ENCODE measurements around the gene EXOSC1.

EXOSC1 gene

GRCh38 chr10:97456034-97456685 is 10.4 kb upstream of the EXOSC1 start:
- H3K9ac ChIP-seq (ENCODE audit: low read length), result no peak overlapping the region
- H3K27me3 ChIP-seq (ENCODE audit: control insufficient read depth, insufficient read depth, low read length), result no peaks in the 10 kb centered on the region
- H3K36me3 ChIP-seq (ENCODE audit: control insufficient read depth, insufficient read depth, low read length), result peaks cover 23% of the 10 kb centered on the region
- H3K4me3 ChIP-seq (ENCODE audit: low read length), result no peak overlapping the region
- no peaks in the 10 kb centered on the region for H3K9me3 ChIP-seq (ENCODE audit: control insufficient read depth, low read length)
- peaks cover 8% of the 10 kb centered on the region for H3K4me1 ChIP-seq (ENCODE audit: control insufficient read depth, insufficient read depth, low read length)

- H3K36me3 ChIP-seq (ENCODE audit: control insufficient read depth, insufficient read depth, low read length), result peaks cover 19% of the 10 kb centered on the region
- no peak overlapping the region for H3K9ac ChIP-seq (ENCODE audit: low read length)
- no peaks in the 10 kb centered on the region for H3K27me3 ChIP-seq (ENCODE audit: control insufficient read depth, insufficient read depth, low read length)
Measured at GRCh38 chr10:97454330-97455036, 8.7 kb upstream of the EXOSC1 start.

GRCh38 chr10:97452352-97452751 is 6.5 kb upstream of the EXOSC1 start:
- Histone ChIP-seq H3K36me3 (ENCODE audit: control insufficient read depth, insufficient read depth, low read length) (peaks cover 7% of the 10 kb centered on the region), H3K4me1 (ENCODE audit: control insufficient read depth, insufficient read depth, low read length) (peaks cover 19% of the 10 kb centered on the region)

More at GRCh38 chr10:97454330-97455036, 8.7 kb upstream of the EXOSC1 start:
- Histone ChIP-seq H3K4me3 (ENCODE audit: low read length) (no peak overlapping the region), H3K9me3 (ENCODE audit: control insufficient read depth, low read length) (no peaks in the 10 kb centered on the region), H3K4me1 (ENCODE audit: control insufficient read depth, insufficient read depth, low read length) (peaks cover 8% of the 10 kb centered on the region)

GRCh38 chr10:97451605-97452004 is 5.8 kb upstream of the EXOSC1 start:
- Histone ChIP-seq H3K36me3 (ENCODE audit: control insufficient read depth, insufficient read depth, low read length) (peaks cover 2% of the 10 kb centered on the region), H3K9me3 (ENCODE audit: control insufficient read depth, low read length) (no peaks in the 10 kb centered on the region), H3K27me3 (ENCODE audit: control insufficient read depth, insufficient read depth, low read length) (no peaks in the 10 kb centered on the region), H3K9ac (ENCODE audit: low read length) (no peak overlapping the region), H3K4me3 (ENCODE audit: low read length) (no peak overlapping the region), H3K4me1 (ENCODE audit: control insufficient read depth, insufficient read depth, low read length) (peaks cover 23% of the 10 kb centered on the region)

More at GRCh38 chr10:97452352-97452751, 6.5 kb upstream of the EXOSC1 start:
- no peaks in the 10 kb centered on the region for H3K27me3 ChIP-seq (ENCODE audit: control insufficient read depth, insufficient read depth, low read length)
- no peak overlapping the region for H3K4me3 ChIP-seq (ENCODE audit: low read length)
- H3K9ac ChIP-seq (ENCODE audit: low read length), result no peak overlapping the region
- H3K9me3 ChIP-seq (ENCODE audit: control insufficient read depth, low read length), result no peaks in the 10 kb centered on the region

- H3K36me3 ChIP-seq (ENCODE audit: control insufficient read depth, insufficient read depth, low read length), result no peaks in the 10 kb centered on the region
- H3K27me3 ChIP-seq (ENCODE audit: control insufficient read depth, insufficient read depth, low read length), result no peaks in the 10 kb centered on the region
- no peak overlapping the region for H3K9ac ChIP-seq (ENCODE audit: low read length)
- no peaks in the 10 kb centered on the region for H3K9me3 ChIP-seq (ENCODE audit: control insufficient read depth, low read length)
- H3K4me1 ChIP-seq (ENCODE audit: control insufficient read depth, insufficient read depth, low read length), result peaks cover 23% of the 10 kb centered on the region
- no peak overlapping the region for H3K4me3 ChIP-seq (ENCODE audit: low read length)
Measured at GRCh38 chr10:97450828-97451227, 5.0 kb upstream of the EXOSC1 start.

- no peaks in the 10 kb centered on the region for H3K27me3 ChIP-seq (ENCODE audit: control insufficient read depth, insufficient read depth, low read length)
Measured at GRCh38 chr10:97445357-97445721, 467 bp downstream of the EXOSC1 start.

GRCh38 chr10:97444212-97444611 is 1.6 kb downstream of the EXOSC1 start:
- H3K9ac ChIP-seq (ENCODE audit: low read length), result no peak overlapping the region
- H3K27me3 ChIP-seq (ENCODE audit: control insufficient read depth, insufficient read depth, low read length), result no peaks in the 10 kb centered on the region
- H3K9me3 ChIP-seq (ENCODE audit: control insufficient read depth, low read length), result no peaks in the 10 kb centered on the region
- no peaks in the 10 kb centered on the region for H3K36me3 ChIP-seq (ENCODE audit: control insufficient read depth, insufficient read depth, low read length)
- H3K4me3 ChIP-seq (ENCODE audit: low read length), result no peak overlapping the region
- H3K4me1 ChIP-seq (ENCODE audit: control insufficient read depth, insufficient read depth, low read length), result peaks cover 23% of the 10 kb centered on the region

More at GRCh38 chr10:97445357-97445721, 467 bp downstream of the EXOSC1 start:
- Histone ChIP-seq H3K9me3 (ENCODE audit: control insufficient read depth, low read length) (no peaks in the 10 kb centered on the region), H3K36me3 (ENCODE audit: control insufficient read depth, insufficient read depth, low read length) (no peaks in the 10 kb centered on the region), H3K4me3 (ENCODE audit: low read length) (peak overlapping the region; percentile 54), H3K9ac (ENCODE audit: low read length) (peak overlapping the region; percentile 51), H3K4me1 (ENCODE audit: control insufficient read depth, insufficient read depth, low read length) (peaks cover 23% of the 10 kb centered on the region)

- H3K4me3 ChIP-seq (ENCODE audit: low read length), result no peak overlapping the region
- no peaks in the 10 kb centered on the region for H3K36me3 ChIP-seq (ENCODE audit: control insufficient read depth, insufficient read depth, low read length)
- no peaks in the 10 kb centered on the region for H3K27me3 ChIP-seq (ENCODE audit: control insufficient read depth, insufficient read depth, low read length)
- H3K4me1 ChIP-seq (ENCODE audit: control insufficient read depth, insufficient read depth, low read length), result peaks cover 12% of the 10 kb centered on the region
- H3K9me3 ChIP-seq (ENCODE audit: control insufficient read depth, low read length), result no peaks in the 10 kb centered on the region
- H3K9ac ChIP-seq (ENCODE audit: low read length), result no peak overlapping the region
Measured at GRCh38 chr10:97442277-97442676, 3.5 kb downstream of the EXOSC1 start.

GRCh38 chr10:97435211-97435610 is 10.6 kb downstream of the EXOSC1 start:
- Histone ChIP-seq H3K9me3 (ENCODE audit: control insufficient read depth, low read length) (no peaks in the 10 kb centered on the region), H3K4me1 (ENCODE audit: control insufficient read depth, insufficient read depth, low read length) (no peaks in the 10 kb centered on the region), H3K4me3 (ENCODE audit: low read length) (no peak overlapping the region), H3K36me3 (ENCODE audit: control insufficient read depth, insufficient read depth, low read length) (no peaks in the 10 kb centered on the region), H3K27me3 (ENCODE audit: control insufficient read depth, insufficient read depth, low read length) (no peaks in the 10 kb centered on the region), H3K9ac (ENCODE audit: low read length) (no peak overlapping the region)

GRCh38 chr10:97434557-97434956 is 11.2 kb downstream of the EXOSC1 start:
- H3K27me3 ChIP-seq (ENCODE audit: control insufficient read depth, insufficient read depth, low read length), result no peaks in the 10 kb centered on the region
- no peaks in the 10 kb centered on the region for H3K36me3 ChIP-seq (ENCODE audit: control insufficient read depth, insufficient read depth, low read length)

GRCh38 chr10:97434055-97434454 is 11.8 kb downstream of the EXOSC1 start:
- Histone ChIP-seq H3K27me3 (ENCODE audit: control insufficient read depth, insufficient read depth, low read length) (no peaks in the 10 kb centered on the region), H3K36me3 (ENCODE audit: control insufficient read depth, insufficient read depth, low read length) (no peaks in the 10 kb centered on the region), H3K9ac (ENCODE audit: low read length) (no peak overlapping the region), H3K4me1 (ENCODE audit: control insufficient read depth, insufficient read depth, low read length) (no peaks in the 10 kb centered on the region), H3K4me3 (ENCODE audit: low read length) (no peak overlapping the region), H3K9me3 (ENCODE audit: control insufficient read depth, low read length) (no peaks in the 10 kb centered on the region)

More at GRCh38 chr10:97434557-97434956, 11.2 kb downstream of the EXOSC1 start:
- H3K4me1 ChIP-seq (ENCODE audit: control insufficient read depth, insufficient read depth, low read length), result no peaks in the 10 kb centered on the region
- no peak overlapping the region for H3K4me3 ChIP-seq (ENCODE audit: low read length)
- H3K9me3 ChIP-seq (ENCODE audit: control insufficient read depth, low read length), result no peaks in the 10 kb centered on the region
- no peak overlapping the region for H3K9ac ChIP-seq (ENCODE audit: low read length)

GRCh38 chr10:97428572-97428981 is 17.2 kb downstream of the EXOSC1 start:
- Histone ChIP-seq H3K9me3 (ENCODE audit: control insufficient read depth, low read length) (no peaks in the 10 kb centered on the region), H3K36me3 (ENCODE audit: control insufficient read depth, insufficient read depth, low read length) (no peaks in the 10 kb centered on the region), H3K27me3 (ENCODE audit: control insufficient read depth, insufficient read depth, low read length) (no peaks in the 10 kb centered on the region), H3K4me1 (ENCODE audit: control insufficient read depth, insufficient read depth, low read length) (peaks cover 17% of the 10 kb centered on the region), H3K4me3 (ENCODE audit: low read length) (no peak overlapping the region), H3K9ac (ENCODE audit: low read length) (no peak overlapping the region)
